H9 (cell line): Measurements from ENCODE around the gene ZNF775. TPM values are rescaled to one million over a fixed set of nuclear protein-coding genes. Genes with fewer than 3 reads are reported as not detected.

Source experiments
- DNase-seq: peaks from one replicate; pipeline ENCODE4 v3.0.0-alpha.2; 2017
- H2AFZ ChIP-seq: one replicate; pipeline ENCODE4 v1.6.1; 2013; ENCODE audit warnings: mild to moderate bottlenecking, low read length, control low read depth, moderate library complexity
- H2AK5ac ChIP-seq: 2 replicates; pipeline ENCODE4 v1.6.1; 2013; ENCODE audit warnings: low read length, control low read depth, mixed read lengths; ENCODE audit not compliant: insufficient read length
- H2BK120ac ChIP-seq: one replicate; pipeline ENCODE4 v1.6.1; 2013; ENCODE audit warnings: low read depth, mild to moderate bottlenecking, low read length, control low read depth, inconsistent platforms; ENCODE audit not compliant: poor library complexity, severe bottlenecking
- H2BK12ac ChIP-seq: 2 replicates; pipeline ENCODE4 v1.6.1; 2013; ENCODE audit warnings: low read length, control low read depth, mixed read lengths, low read depth; ENCODE audit not compliant: insufficient read length
- H2BK15ac ChIP-seq: 2 replicates; pipeline ENCODE4 v1.6.1; 2013; ENCODE audit warnings: low read depth, low read length, control low read depth
- H2BK20ac ChIP-seq: one replicate; pipeline ENCODE4 v1.6.1; 2013; ENCODE audit warnings: low read depth, mild to moderate bottlenecking, low read length, control low read depth, inconsistent platforms; ENCODE audit not compliant: poor library complexity, severe bottlenecking
- H2BK5ac ChIP-seq: 2 replicates; pipeline ENCODE4 v1.6.1; 2013; ENCODE audit warnings: low read length, control low read depth, mixed read lengths; ENCODE audit not compliant: insufficient read length
- H3K14ac ChIP-seq: 2 replicates; pipeline ENCODE4 v1.6.1; 2013; ENCODE audit warnings: low read length, control low read depth; ENCODE audit not compliant: insufficient read depth
- H3K18ac ChIP-seq: 2 replicates; pipeline ENCODE4 v1.6.1; 2013; ENCODE audit warnings: low read depth, mild to moderate bottlenecking, mixed read lengths, low read length, control low read depth; ENCODE audit not compliant: insufficient read length
- H3K23ac ChIP-seq: 2 replicates; pipeline ENCODE4 v1.6.1; 2013; ENCODE audit warnings: low read length, control low read depth, mixed read lengths, low read depth; ENCODE audit not compliant: insufficient read length
- H3K23me2 ChIP-seq: 2 replicates; pipeline ENCODE4 v1.6.1; 2013; ENCODE audit warnings: low read depth, mild to moderate bottlenecking, mixed read lengths, low read length, control low read depth; ENCODE audit not compliant: insufficient read length, poor library complexity, severe bottlenecking
- H3K27ac ChIP-seq: 2 replicates; pipeline ENCODE4 v1.5.1; 2013; ENCODE audit warnings: low read length, control low read depth, mixed read lengths, low read depth; ENCODE audit not compliant: insufficient read length
- H3K27me3 ChIP-seq: 2 replicates; pipeline ENCODE4 v1.6.1; 2013; ENCODE audit warnings: low read length, control low read depth, inconsistent platforms; ENCODE audit not compliant: insufficient read depth
- H3K4ac ChIP-seq: 2 replicates; pipeline ENCODE4 v1.6.1; 2013; ENCODE audit warnings: low read depth, mild to moderate bottlenecking, control low read depth, inconsistent platforms, low read length, moderate library complexity
- H3K4me1 ChIP-seq: 2 replicates; pipeline ENCODE4 v1.6.1; 2013; ENCODE audit warnings: low read length, control low read depth, inconsistent platforms; ENCODE audit not compliant: insufficient read depth
- H3K4me2 ChIP-seq: 2 replicates; pipeline ENCODE4 v1.6.1; 2013; ENCODE audit warnings: low read length, control low read depth, mixed read lengths; ENCODE audit not compliant: insufficient read length, insufficient read depth
- H3K56ac ChIP-seq: 2 replicates; pipeline ENCODE4 v1.6.1; 2013; ENCODE audit warnings: low read depth, mild to moderate bottlenecking, mixed read lengths, low read length, control low read depth; ENCODE audit not compliant: insufficient read length
- H3K79me1 ChIP-seq: 2 replicates; pipeline ENCODE4 v1.6.1; 2013; ENCODE audit warnings: low read depth, mild to moderate bottlenecking, moderate library complexity, low read length, control low read depth, inconsistent platforms; ENCODE audit not compliant: insufficient read depth, poor library complexity, severe bottlenecking
- H3K79me2 ChIP-seq: 2 replicates; pipeline ENCODE4 v1.6.1; 2013; ENCODE audit warnings: low read length, control low read depth, inconsistent platforms; ENCODE audit not compliant: insufficient read depth
- H3K9ac ChIP-seq: 2 replicates; pipeline ENCODE4 v1.6.1; 2013; ENCODE audit warnings: low read length, control low read depth, mixed read lengths; ENCODE audit not compliant: insufficient read length; ENCODE audit errors: extremely low read depth
- H3K9me3 ChIP-seq: one replicate; pipeline ENCODE4 v1.6.1; 2013; ENCODE audit warnings: low read depth, low read length, inconsistent platforms; ENCODE audit not compliant: control insufficient read depth
- H3T11ph ChIP-seq: one replicate; pipeline ENCODE4 v1.6.1; 2013; ENCODE audit warnings: mild to moderate bottlenecking, low read length, control low read depth, inconsistent platforms
- H4K20me1 ChIP-seq: one replicate; pipeline ENCODE4 v1.6.1; 2013; ENCODE audit not compliant: control insufficient read depth, insufficient read length, insufficient read depth
- H4K5ac ChIP-seq: 2 replicates; pipeline ENCODE4 v1.6.1; 2013; ENCODE audit warnings: low read depth, mild to moderate bottlenecking, mixed read lengths, low read length, control low read depth; ENCODE audit not compliant: insufficient read length
- H4K8ac ChIP-seq: replicated peaks from 2 replicates; pipeline ENCODE4 v1.6.1; 2013; ENCODE audit warnings: low read length, control low read depth, mixed read lengths, low read depth; ENCODE audit not compliant: insufficient read length
- H4K91ac ChIP-seq: 2 replicates; pipeline ENCODE4 v1.6.1; 2013; ENCODE audit warnings: low read depth, mild to moderate bottlenecking, moderate library complexity, mixed read lengths, low read length, control low read depth; ENCODE audit not compliant: insufficient read length
- H3K27ac Mint-ChIP-seq, 3 experiments: 2 replicates in 2 of 3; 3 replicates in 1 of 3; pipeline ENCODE4 v1.8.0; 2020 to 2021; ENCODE audit warnings: mixed read lengths in 3 of 3, mild to moderate bottlenecking in 1 of 3, moderate library complexity in 1 of 3
- H3K27me3 Mint-ChIP-seq: 2 replicates; pipeline ENCODE4 v1.8.0; 2021; ENCODE audit warnings: low read depth, mild to moderate bottlenecking, moderate library complexity, mixed read lengths
- H3K36me3 Mint-ChIP-seq, 3 experiments: 2 replicates in 2 of 3; 3 replicates in 1 of 3; pipeline ENCODE4 v1.8.0; 2020 to 2021; ENCODE audit warnings: low read depth in 3 of 3, mixed read lengths in 3 of 3; ENCODE audit not compliant: insufficient read depth in 1 of 3
- H3K4me1 Mint-ChIP-seq, 2 experiments: 2 replicates each; pipeline ENCODE4 v1.8.0; 2020; ENCODE audit warnings: mixed read lengths in 2 of 2
- H3K4me3 Mint-ChIP-seq, 2 experiments: 2 replicates in 1 of 2; 3 replicates in 1 of 2; pipeline ENCODE4 v1.8.0; 2020 to 2021; ENCODE audit warnings: mild to moderate bottlenecking in 2 of 2, mixed read lengths in 2 of 2, moderate library complexity in 1 of 2
- H3K9me3 Mint-ChIP-seq, 2 experiments: 2 replicates in 1 of 2; 3 replicates in 1 of 2; pipeline ENCODE4 v1.8.0; 2020; ENCODE audit warnings: mild to moderate bottlenecking in 2 of 2, mixed read lengths in 2 of 2, moderate library complexity in 1 of 2
- CTCF ChIP-seq: fragments of 200-600 bp; sonication (generic); conservative IDR thresholded peaks from 3 replicates; pipeline ENCODE4 v1.8.0; 2021; ENCODE audit warnings: antibody characterized with exemption, mild to moderate bottlenecking
- WGBS: extraction: QIAGEN DNeasy Blood & Tissue Kit; methylation state at CpG from one replicate; pipeline ENCODE4 v1.1.7; 2013; ENCODE audit warnings: missing lambda C conversion rate, low lambda C conversion rate, mixed read lengths; ENCODE audit not compliant: insufficient read length; ENCODE audit errors: extremely low coverage; 5-methylcytosine and 5-hydroxymethylcytosine counted together
- total RNA-seq: library from RNA; stranded (reverse); gene quantifications from 2 replicates; pipeline ENCODE4 v1.2.1, GENCODE V29; 2021

ZNF775 gene
- total RNA-seq, 1 experiment from 2014 or later = 10.5 TPM

GRCh38 chr7:150434240-150434639, 55.1 kb downstream of the ZNF775 start:
- H3K79me1 ChIP-seq = no peaks in the 10 kb centered on the region
- H3K36me3 Mint-ChIP-seq = no peaks in the 10 kb centered on the region; a peak in 1 of 7 replicates
- TF ChIP-seq CTCF = no peak

More at GRCh38 chr7:150434240-150434639, 55.1 kb downstream of the ZNF775 start:
- Histone ChIP-seq H3K23ac (no peak overlapping the region), H2BK12ac (no peak overlapping the region), H3T11ph (no peak overlapping the region), H3K27me3 (no peaks in the 10 kb centered on the region), H2BK20ac (no peak overlapping the region), H3K9ac (no peak overlapping the region), H3K27ac (no peak overlapping the region), H2BK5ac (no peak overlapping the region), H2AK5ac (no peak overlapping the region), H4K8ac (no peak overlapping the region), H4K91ac (no peak overlapping the region), H3K4me2 (no peak overlapping the region), H3K79me2 (no peaks in the 10 kb centered on the region), H3K18ac (no peak overlapping the region), H4K20me1 (no peaks in the 10 kb centered on the region), H2BK120ac (no peak overlapping the region), H2BK15ac (no peak overlapping the region), H3K14ac (no peak overlapping the region), H3K4ac (no peak overlapping the region), H3K56ac (no peak overlapping the region), H3K23me2 (no peaks in the 10 kb centered on the region), H2AFZ (no peak overlapping the region), H4K5ac (no peak overlapping the region), H3K9me3 (no peaks in the 10 kb centered on the region), H3K4me1 (peaks cover under 1% of the 10 kb centered on the region)
- Mint-ChIP-seq H3K4me3 (no peak overlapping the region), H3K4me1 (peaks cover 4 to 6% of the 10 kb centered on the region in 2 experiments), H3K27ac (no peak overlapping the region), H3K9me3 (no peaks in the 10 kb centered on the region), H3K27me3 (peaks cover 68% of the 10 kb centered on the region)
- no peak for DNase-seq
- WGBS = no CpG with 5 or more reads among the region's 8 CpGs
